ENCODE data around the gene OSBPL6. TPM values are rescaled to one million over a fixed set of nuclear protein-coding genes. Genes with fewer than 3 reads are reported as not detected.

The OSBPL6 gene
- total and polyA plus RNA-seq, 9 of the 15 experiments (the other 6 are each of a cell fraction or from before 2014, with no cell fraction given): 3.4 to 12.7 (median 9.3) TPM

DNA sequence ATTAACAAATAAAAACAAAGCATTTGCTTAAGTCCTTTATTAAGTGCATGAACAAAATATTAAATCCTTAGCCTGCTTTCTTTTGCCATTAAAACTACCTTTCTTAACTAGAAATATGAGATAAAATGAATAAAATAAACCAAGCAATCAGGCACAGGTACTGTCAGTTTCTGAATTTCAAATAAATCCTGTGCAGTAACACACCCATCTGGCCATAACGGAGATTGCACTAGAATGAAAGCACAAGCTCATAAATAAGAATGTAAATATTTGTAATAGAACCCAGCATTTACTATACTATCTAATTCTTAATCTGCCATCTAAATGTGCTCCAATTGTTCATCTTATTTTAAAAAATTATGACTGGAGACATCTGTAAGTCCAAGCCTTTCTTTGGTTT is 224.8 kb downstream of the OSBPL6 start (continued):
- TF ChIP-seq, protein P1, sequence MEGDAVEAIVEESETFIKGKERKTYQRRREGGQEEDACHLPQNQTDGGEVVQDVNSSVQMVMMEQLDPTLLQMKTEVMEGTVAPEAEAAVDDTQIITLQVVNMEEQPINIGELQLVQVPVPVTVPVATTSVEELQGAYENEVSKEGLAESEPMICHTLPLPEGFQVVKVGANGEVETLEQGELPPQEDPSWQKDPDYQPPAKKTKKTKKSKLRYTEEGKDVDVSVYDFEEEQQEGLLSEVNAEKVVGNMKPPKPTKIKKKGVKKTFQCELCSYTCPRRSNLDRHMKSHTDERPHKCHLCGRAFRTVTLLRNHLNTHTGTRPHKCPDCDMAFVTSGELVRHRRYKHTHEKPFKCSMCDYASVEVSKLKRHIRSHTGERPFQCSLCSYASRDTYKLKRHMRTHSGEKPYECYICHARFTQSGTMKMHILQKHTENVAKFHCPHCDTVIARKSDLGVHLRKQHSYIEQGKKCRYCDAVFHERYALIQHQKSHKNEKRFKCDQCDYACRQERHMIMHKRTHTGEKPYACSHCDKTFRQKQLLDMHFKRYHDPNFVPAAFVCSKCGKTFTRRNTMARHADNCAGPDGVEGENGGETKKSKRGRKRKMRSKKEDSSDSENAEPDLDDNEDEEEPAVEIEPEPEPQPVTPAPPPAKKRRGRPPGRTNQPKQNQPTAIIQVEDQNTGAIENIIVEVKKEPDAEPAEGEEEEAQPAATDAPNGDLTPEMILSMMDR (IDR thresholded peaks at IDR 0.05 in 2 of 3, conservative IDR thresholded peaks at IDR 0.05 in 1 of 3; ENCODE audit: insufficient read depth in 2 of 3, low read depth in 1 of 3, low read length in 3 of 3): peak; percentile 15 to 57 (median 45); a peak in 3 of 6 replicates
- TF ChIP-seq SNAPC5 (CRISPR knock-in tag; IDR thresholded peaks at IDR 0.05): no peak

DNA sequence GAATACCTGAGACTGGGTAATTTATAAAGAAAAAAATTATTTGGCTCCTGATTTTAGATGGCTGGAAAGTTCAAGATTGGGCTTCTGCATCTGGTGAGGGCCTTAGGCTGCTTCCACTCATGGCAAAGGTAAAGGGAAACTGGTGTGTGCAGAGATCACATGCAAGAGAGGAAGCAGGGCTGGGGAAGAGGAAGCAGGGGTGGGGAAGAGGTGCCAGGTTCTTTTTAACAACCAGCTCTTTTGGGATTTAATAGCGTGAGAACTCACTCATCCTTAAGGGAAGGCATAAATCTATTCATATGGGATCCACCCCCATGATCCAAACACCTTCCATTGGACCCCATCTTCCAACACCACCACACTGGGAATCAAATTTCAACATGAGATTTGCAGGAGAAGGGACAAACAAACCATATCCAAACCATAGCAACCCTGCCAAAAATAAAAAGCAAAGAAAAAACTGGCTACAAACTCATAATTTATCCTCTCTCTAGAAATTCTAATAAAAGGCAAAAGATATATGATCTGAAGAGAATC is 226.2 kb downstream of the OSBPL6 start:
- BruUV-seq (replicated peaks): no TSS peak
- Histone ChIP-seq H3K9ac (ENCODE audit: insufficient read depth in 1 of 2, low read depth in 2 of 2, low read length in 2 of 2) (no peak overlapping the region), H3K4me1 (replicated peaks in 1 of 2; ENCODE audit: control insufficient read depth in 2 of 2, insufficient read depth in 2 of 2, low read length in 2 of 2) (no peaks in the 10 kb centered on the region), H3K27me3 (ENCODE audit: control insufficient read depth in 2 of 2, insufficient read depth in 2 of 2, low read length in 2 of 2) (no peaks in the 10 kb centered on the region), H3K4me2 (ENCODE audit: insufficient read depth, low read length) (no peak overlapping the region), H3K9me3 (replicated peaks; ENCODE audit: control insufficient read depth, insufficient read depth, low read depth, low read length) (no peaks in the 10 kb centered on the region), H3K9me1 (ENCODE audit: control insufficient read depth, insufficient read depth, low read length) (no peaks in the 10 kb centered on the region), H3K4me3 (no peak overlapping the region), H2AFZ (ENCODE audit: low read depth, low read length) (no peak overlapping the region), H3K36me3 (ENCODE audit: control insufficient read depth, insufficient read depth, low read length) (no peaks in the 10 kb centered on the region), H3K27ac (ENCODE audit: extremely low read depth, low read depth, low read length) (no peak overlapping the region), H4K20me1 (replicated peaks; ENCODE audit: control insufficient read depth, insufficient read depth, low read length) (no peaks in the 10 kb centered on the region), H3K79me2 (ENCODE audit: control insufficient read depth, insufficient read depth, low read length) (no peaks in the 10 kb centered on the region)
- in situ Hi-C loops (cut with MboI): no loop called here
- ChIA-PET CTCF (ENCODE audit: low intra/inter-chr PET ratio) (interaction anchor here (0.6 kb wide), 1 partner anchor 155 kb away, joined by 3 read pairs; no protein-coding TSS in a partner anchor), POLR2A (interaction anchor here (0.5 to 1.9 kb wide), 2 partner anchors 8 to 281 kb away, joined by 3 to 10 read pairs; no protein-coding TSS in a partner anchor)
- TF ChIP-seq ZNF174 (CRISPR knock-in tag; IDR thresholded peaks at IDR 0.05) (no peak), ID3 (CRISPR knock-in tag; IDR thresholded peaks at IDR 0.05) (no peak), ID3 (tag; IDR thresholded peaks at IDR 0.05) (no peak), PRDM10 (IDR thresholded peaks at IDR 0.05; ENCODE audit: partially characterized antibody) (peak; percentile 66), STAT5A (IDR thresholded peaks at IDR 0.05; ENCODE audit: borderline replicate concordance, low read length) (no peak), ZBTB49 (CRISPR knock-in tag; IDR thresholded peaks at IDR 0.05; ENCODE audit: borderline replicate concordance) (no peak)
- intact Hi-C loops (cut with micrococcal nuclease): no loop called here
- DNase-seq (ENCODE audit: extremely low read depth in 1 of 4, low spot score in 3 of 4): no peak
- ATAC-seq: no peak
- 9% methylated on average over 1 of the region's 1 CpG for WGBS (ENCODE audit: insufficient coverage, low coverage, missing lambda C conversion rate)
- FAIRE-seq: no peak
